B cell (primary cell): ENCODE results near the gene PLPP2. TPM values are rescaled to one million over a fixed set of nuclear protein-coding genes. Genes with fewer than 3 reads are reported as not detected.

Experiments used
- ATAC-seq: fragments of 200-7000 bp; cut with Tn5 transposase; one replicate; pipeline ENCODE4 v1.10.0; 2021; ENCODE audit warnings: low read depth, mild to moderate bottlenecking, moderate number of reproducible peaks, moderate library complexity
- CTCF ChIA-PET: fragments of 350-600 bp; sonication (Branson Sonifier 250); formaldehyde crosslinking; loops from one replicate; lab custom pipeline; 2021; ENCODE audit warnings: antibody characterized with exemption, inconsistent platforms; lab: Charles Lee
- POLR2A ChIA-PET: fragments of 350-600 bp; sonication (Branson Sonifier 250); formaldehyde crosslinking; loops from one replicate; lab custom pipeline; 2021; ENCODE audit warnings: antibody characterized with exemption; lab: Charles Lee
- DNase-seq: peaks from one replicate; pipeline ENCODE4 v3.0.0; 2013
- H2AFZ ChIP-seq: 2 replicates; pipeline ENCODE4 v1.6.1; 2012; ENCODE audit warnings: mild to moderate bottlenecking, low read depth, low read length; ENCODE audit not compliant: insufficient read depth, poor library complexity, severe bottlenecking
- H3K27ac ChIP-seq, 2 donors: 1 replicate in 1 of 2; 2 replicates in 1 of 2; pipeline ENCODE4 v1.5.1; 2012 to 2013; ENCODE audit warnings: low read length in 2 of 2, mild to moderate bottlenecking in 2 of 2, moderate library complexity in 1 of 2
- H3K27me3 ChIP-seq, 4 experiments: fragments of 200-600 bp in 1 of 4; sonication (generic) in 1 of 4; replicated peaks in 1 of 4; 1 replicate in 2 of 4; 2 replicates in 2 of 4; pipeline versions ENCODE4 v1.6.1 to v1.7.0; 2013 to 2016; ENCODE audit warnings: low read length in 3 of 4, mild to moderate bottlenecking in 2 of 4, mixed read lengths in 1 of 4, moderate library complexity in 1 of 4; ENCODE audit not compliant: insufficient read depth in 4 of 4, control insufficient read depth in 3 of 4; ENCODE audit errors: control extremely low read depth in 1 of 4
- H3K36me3 ChIP-seq, 2 experiments: replicated peaks in 1 of 2; 1 replicate in 1 of 2; 2 replicates in 1 of 2; pipeline versions ENCODE4 v1.6.1 to v1.7.1; 2013; ENCODE audit warnings: low read length in 1 of 2; ENCODE audit not compliant: insufficient read depth in 2 of 2, control insufficient read depth in 1 of 2; ENCODE audit errors: control extremely low read depth in 1 of 2, extremely low read depth in 1 of 2
- H3K4me1 ChIP-seq, 2 donors: fragments of 200-600 bp in 1 of 2; sonication (generic) in 1 of 2; 1 replicate in 1 of 2; 2 replicates in 1 of 2; pipeline versions ENCODE4 v1.5.1 to v1.6.1; 2013 to 2017; ENCODE audit warnings: low read length in 2 of 2; ENCODE audit not compliant: control insufficient read depth in 2 of 2, insufficient read depth in 2 of 2
- H3K4me2 ChIP-seq: replicated peaks from 2 replicates; pipeline ENCODE3; 2012; ENCODE audit warnings: mild to moderate bottlenecking, low read depth, low read length; ENCODE audit not compliant: poor library complexity, severe bottlenecking
- H3K4me3 ChIP-seq, 5 experiments: fragments of 200-600 bp in 1 of 5; sonication (generic) in 1 of 5; 1 replicate in 3 of 5; 2 replicates in 2 of 5; pipeline versions ENCODE4 v1.5.1 to v1.7.0; 2011 to 2016; ENCODE audit warnings: low read length in 4 of 5, mild to moderate bottlenecking in 4 of 5, low read depth in 2 of 5, control low read depth in 1 of 5, moderate library complexity in 1 of 5; ENCODE audit not compliant: insufficient read depth in 1 of 5; ENCODE audit errors: control extremely low read depth in 1 of 5, extremely low read depth in 1 of 5
- H3K79me2 ChIP-seq: fragments of 200-600 bp; sonication (generic); one replicate; pipeline ENCODE4 v1.6.0; 2016; ENCODE audit warnings: low read length; ENCODE audit not compliant: control insufficient read depth, insufficient read depth
- H3K9ac ChIP-seq: fragments of 200-600 bp; sonication (generic); 2 replicates; pipeline ENCODE4 v1.6.1; 2017; ENCODE audit warnings: mild to moderate bottlenecking, low read length, moderate library complexity
- H3K9me3 ChIP-seq, 3 donors: one replicate each; pipeline versions ENCODE4 v1.6.1 to v1.7.1; 2013; ENCODE audit warnings: low read length in 2 of 3; ENCODE audit not compliant: control insufficient read depth in 2 of 3, insufficient read depth in 1 of 3; ENCODE audit errors: control extremely low read depth in 1 of 3
- H4K20me1 ChIP-seq: 2 replicates; pipeline ENCODE4 v1.6.0; 2012; ENCODE audit warnings: mild to moderate bottlenecking, low read length; ENCODE audit not compliant: insufficient read depth, control insufficient read depth, poor library complexity, severe bottlenecking
- H3K27ac Mint-ChIP-seq: one replicate; pipeline ENCODE4 v1.8.0; 2021; ENCODE audit warnings: mixed read lengths
- H3K27me3 Mint-ChIP-seq: one replicate; pipeline ENCODE4 v1.8.0; 2021; ENCODE audit warnings: mixed read lengths
- H3K4me1 Mint-ChIP-seq: one replicate; pipeline ENCODE4 v1.8.0; 2021; ENCODE audit warnings: mixed read lengths
- H3K4me3 Mint-ChIP-seq: one replicate; pipeline ENCODE4 v1.8.0; 2021; ENCODE audit warnings: mixed read lengths
- H3K9me3 Mint-ChIP-seq: one replicate; pipeline ENCODE4 v1.8.0; 2022; ENCODE audit warnings: mixed read lengths; ENCODE audit not compliant: insufficient read depth
- EZH2 ChIP-seq: IDR thresholded peaks from 2 replicates; pipeline ENCODE4 v1.6.1; 2012; ENCODE audit warnings: borderline replicate concordance, low read depth, mild to moderate bottlenecking, moderate library complexity, low read length; ENCODE audit not compliant: insufficient read depth, poor library complexity, severe bottlenecking
- WGBS: methylation state at CpG from one replicate; pipeline ENCODE4 v1.1.5; 2013; ENCODE audit warnings: missing lambda C conversion rate; ENCODE audit not compliant: insufficient coverage; 5-methylcytosine and 5-hydroxymethylcytosine counted together
- intact Hi-C: fragments of 100-400 bp; cut with micrococcal nuclease; formaldehyde crosslinking; loops from one replicate; pipeline ENCODE4 v1.10.0; 2022
- polyA plus RNA-seq: library from polyadenylated mRNA; depleted of rRNA; stranded (reverse); fragments of >200 nt; gene quantifications from 2 replicates; pipeline ENCODE4 v1.2.3, GENCODE V29; 2012
- total RNA-seq, 2 donors: library from RNA; stranded (reverse); fragments of 120-200 nt in 1 of 2; gene quantifications; 1 replicate in 1 of 2; 2 replicates in 1 of 2; pipeline versions ENCODE4 v1.2.3 to v1.2.4, GENCODE V29; 2013 to 2022
- TF ChIP-seq, protein P1 (sequence below): fragments of 200-600 bp; IDR thresholded peaks from one replicate; pipeline ENCODE4 v1.8.0; 2022; ENCODE audit warnings: antibody characterized with exemption, mild to moderate bottlenecking

PLPP2 gene
- total and polyA plus RNA-seq, 2 donors (not counting 1 experiment from before 2014, with no cell fraction given): 0.37 to 1.3 TPM

DNA sequence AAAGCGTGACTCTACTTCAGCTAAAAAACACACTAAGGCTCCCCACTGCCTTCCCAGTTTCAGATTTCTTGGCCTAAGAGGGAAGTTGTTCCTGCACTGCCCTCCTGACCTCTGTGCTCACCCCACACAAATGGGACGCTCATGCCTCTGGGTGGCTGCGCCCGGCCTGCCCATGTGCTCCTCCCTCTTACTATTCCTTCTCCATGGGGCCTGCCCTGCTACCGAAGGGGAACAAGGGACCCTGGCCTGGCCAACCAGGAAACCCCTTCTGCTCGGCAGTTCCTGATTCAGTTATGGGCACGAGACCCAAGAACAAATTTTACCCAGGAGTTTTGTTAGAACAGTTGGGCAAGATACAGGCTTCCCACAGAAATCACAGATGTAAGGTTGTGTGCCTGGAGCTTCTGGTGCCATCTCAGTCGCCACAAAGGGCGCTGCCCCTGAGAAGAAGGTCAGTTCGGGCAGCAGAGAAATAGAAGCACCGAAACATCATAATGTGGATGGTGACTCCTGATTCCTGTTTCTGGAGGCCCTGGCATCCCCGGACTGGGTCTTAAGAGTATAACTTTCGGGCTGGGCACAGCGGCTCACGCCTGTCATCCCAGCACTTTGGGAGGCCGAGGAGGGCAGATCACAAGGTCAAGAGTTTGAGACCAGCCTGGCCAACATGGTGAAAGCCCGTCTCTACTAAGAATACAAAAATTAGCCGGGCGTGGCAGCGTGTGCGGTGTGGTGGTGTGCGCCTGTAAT lies 5.4 kb upstream of the PLPP2 start:
- H2AFZ ChIP-seq: no peak overlapping the region
- peaks cover 5 to 10% of the 10 kb centered on the region in 2 donors for H3K4me1 ChIP-seq
- ChIA-PET POLR2A (no interaction called here), CTCF (interaction anchor here (2.2 kb wide), 1 partner anchor 214 kb away, joined by 7 read pairs; no protein-coding TSS in a partner anchor)
- peaks cover 36% of the 10 kb centered on the region for H3K27me3 Mint-ChIP-seq
- no peak for DNase-seq
- WGBS: 83% methylated on average over 17 of the region's 22 CpGs
- no peak for ATAC-seq
- H3K79me2 ChIP-seq: no peaks in the 10 kb centered on the region
- TF ChIP-seq, protein P1, sequence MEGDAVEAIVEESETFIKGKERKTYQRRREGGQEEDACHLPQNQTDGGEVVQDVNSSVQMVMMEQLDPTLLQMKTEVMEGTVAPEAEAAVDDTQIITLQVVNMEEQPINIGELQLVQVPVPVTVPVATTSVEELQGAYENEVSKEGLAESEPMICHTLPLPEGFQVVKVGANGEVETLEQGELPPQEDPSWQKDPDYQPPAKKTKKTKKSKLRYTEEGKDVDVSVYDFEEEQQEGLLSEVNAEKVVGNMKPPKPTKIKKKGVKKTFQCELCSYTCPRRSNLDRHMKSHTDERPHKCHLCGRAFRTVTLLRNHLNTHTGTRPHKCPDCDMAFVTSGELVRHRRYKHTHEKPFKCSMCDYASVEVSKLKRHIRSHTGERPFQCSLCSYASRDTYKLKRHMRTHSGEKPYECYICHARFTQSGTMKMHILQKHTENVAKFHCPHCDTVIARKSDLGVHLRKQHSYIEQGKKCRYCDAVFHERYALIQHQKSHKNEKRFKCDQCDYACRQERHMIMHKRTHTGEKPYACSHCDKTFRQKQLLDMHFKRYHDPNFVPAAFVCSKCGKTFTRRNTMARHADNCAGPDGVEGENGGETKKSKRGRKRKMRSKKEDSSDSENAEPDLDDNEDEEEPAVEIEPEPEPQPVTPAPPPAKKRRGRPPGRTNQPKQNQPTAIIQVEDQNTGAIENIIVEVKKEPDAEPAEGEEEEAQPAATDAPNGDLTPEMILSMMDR: no peak
- no peak for TF ChIP-seq EZH2
- no peaks in the 10 kb centered on the region for H3K36me3 ChIP-seq
- no peaks in the 10 kb centered on the region for H3K9me3 Mint-ChIP-seq
- H3K4me3 Mint-ChIP-seq: no peak overlapping the region
- peaks cover 0 to 41% (median 23%) of the 10 kb centered on the region in 4 experiments for H3K27me3 ChIP-seq
- H3K9me3 ChIP-seq: peaks cover 0 to 17% (median 0%) of the 10 kb centered on the region in 3 donors
- H3K4me2 ChIP-seq: no peak overlapping the region
- no peak overlapping the region for H3K27ac ChIP-seq
- H3K9ac ChIP-seq: no peak overlapping the region
- H4K20me1 ChIP-seq: no peaks in the 10 kb centered on the region
- peaks cover 7% of the 10 kb centered on the region for H3K4me1 Mint-ChIP-seq
- H3K27ac Mint-ChIP-seq: no peak overlapping the region
- intact Hi-C loops: no loop called here
- no peak overlapping the region for H3K4me3 ChIP-seq

DNA sequence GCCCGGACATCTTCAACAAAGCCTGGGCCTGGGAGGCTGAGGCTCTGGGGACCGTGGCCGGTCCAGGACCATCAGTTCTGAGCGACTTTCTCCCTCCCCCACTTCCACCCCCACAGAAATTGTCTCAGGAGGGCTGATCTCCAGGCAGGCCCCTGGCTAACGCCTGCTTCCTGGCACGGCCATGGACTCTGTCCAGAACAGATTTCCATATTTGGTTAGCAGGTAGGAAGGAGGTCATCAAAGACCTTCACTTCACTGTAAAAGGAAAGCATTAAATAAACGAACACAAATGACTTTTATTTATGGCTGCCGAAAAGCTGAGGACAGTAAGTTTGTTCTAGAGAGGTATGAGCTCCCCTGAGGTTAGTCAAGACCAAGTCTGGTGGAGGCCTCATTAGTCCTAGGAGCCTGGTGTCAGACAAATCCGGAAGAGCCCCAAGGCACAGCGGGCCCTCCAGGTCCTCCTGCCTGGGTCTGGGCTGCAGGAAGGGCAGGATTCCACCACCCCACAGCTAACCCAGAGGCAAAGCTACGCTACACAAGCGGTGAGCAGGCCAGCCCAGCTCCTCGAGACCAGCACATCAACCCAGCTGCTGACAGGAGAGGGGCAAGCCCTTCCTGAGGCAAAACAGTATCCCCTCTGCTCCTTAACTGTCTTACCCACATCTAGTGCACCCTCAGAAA lies 4.6 kb upstream of the PLPP2 start:
- Histone ChIP-seq H2AFZ (no peak overlapping the region), H3K4me1 (peaks cover 5 to 12% of the 10 kb centered on the region in 2 donors), H3K36me3 (no peaks in the 10 kb centered on the region), H3K27me3 (peaks cover 0 to 41% (median 25%) of the 10 kb centered on the region in 4 experiments), H4K20me1 (no peaks in the 10 kb centered on the region), H3K4me3 (no peak overlapping the region), H3K79me2 (no peaks in the 10 kb centered on the region), H3K4me2 (no peak overlapping the region), H3K9ac (no peak overlapping the region), H3K9me3 (peaks cover 0 to 17% (median 0%) of the 10 kb centered on the region in 3 donors), H3K27ac (no peak overlapping the region)
- ATAC-seq (no peak), DNase-seq (no peak)
- WGBS: 88% methylated on average over 10 of the region's 13 CpGs
- CTCF ChIA-PET: interaction anchor here (0.5 to 2.2 kb wide), 2 partner anchors 215 to 382 kb away, joined by 3 to 7 read pairs; no protein-coding TSS in a partner anchor
- Mint-ChIP-seq H3K27me3 (peaks cover 36% of the 10 kb centered on the region), H3K9me3 (no peaks in the 10 kb centered on the region), H3K4me1 (peaks cover 7% of the 10 kb centered on the region), H3K27ac (no peak overlapping the region), H3K4me3 (no peak overlapping the region)
- intact Hi-C loops: no loop called here
- TF ChIP-seq, protein P1: no peak
- no peak for TF ChIP-seq EZH2
- POLR2A ChIA-PET: no interaction called here
